Gastroesophageal sphincter (tissue), 4 donors: ENCODE measurements around the gene CPA1. TPM values are rescaled to one million over a fixed set of nuclear protein-coding genes. Genes with fewer than 3 reads are reported as not detected.
A peak's percentile ranks its signal among the peaks of the same experiment; 100 is the strongest.

Experiments
- ATAC-seq: fragments of 150-250 bp; one replicate; pipeline ENCODE4 v1.9.1; 2016; ENCODE audit warnings: mild to moderate bottlenecking, moderate library complexity
- H3K27ac ChIP-seq, 4 donors: fragments of 200-600 bp; sonication (generic) in 3 of 4; 1 replicate in 3 of 4; 2 replicates in 1 of 4; pipeline ENCODE4 v1.5.1; 2016 to 2019
- H3K27me3 ChIP-seq: fragments of 200-600 bp; sonication (generic); one replicate; pipeline ENCODE4 v1.5.1; 2019
- H3K36me3 ChIP-seq, 2 donors: fragments of 200-600 bp; sonication (generic); one replicate each; pipeline ENCODE4 v1.5.1; 2019; ENCODE audit warnings: control low read depth in 1 of 2
- H3K4me1 ChIP-seq, 3 donors: fragments of 200-600 bp; sonication (generic); 1 replicate in 2 of 3; 2 replicates in 1 of 3; pipeline ENCODE4 v1.5.1; 2016 to 2019; ENCODE audit warnings: control low read depth in 2 of 3
- H3K4me3 ChIP-seq, 2 donors: fragments of 200-600 bp; sonication (generic); one replicate each; pipeline ENCODE4 v1.5.1; 2019; ENCODE audit warnings: mild to moderate bottlenecking in 1 of 2, moderate library complexity in 1 of 2
- H3K9me3 ChIP-seq, 3 donors: fragments of 200-600 bp; sonication (generic); one replicate each; pipeline ENCODE4 v1.5.1; 2017 to 2019; ENCODE audit warnings: control low read depth in 2 of 3
- CTCF ChIP-seq, 4 experiments: fragments of 200-600 bp in 2 of 4; fragments of 450-650 bp in 2 of 4; sonication (generic) in 1 of 4; IDR thresholded peaks; one replicate each; pipeline ENCODE4 v1.5.1; 2017 to 2019; ENCODE audit warnings: antibody characterized with exemption in 4 of 4, mild to moderate bottlenecking in 2 of 4, moderate library complexity in 2 of 4
- EP300 ChIP-seq: sonication (generic); formaldehyde crosslinking; IDR thresholded peaks from one replicate; pipeline ENCODE4 v1.6.1; 2017; ENCODE audit warnings: antibody characterized with exemption, mild to moderate bottlenecking
- POLR2A ChIP-seq, 2 donors: fragments of 450-650 bp; IDR thresholded peaks; one replicate each; pipeline ENCODE4 v1.6.1; 2017; ENCODE audit warnings: antibody characterized with exemption in 2 of 2, mild to moderate bottlenecking in 2 of 2, moderate library complexity in 1 of 2
- POLR2AphosphoS5 ChIP-seq: sonication (generic); formaldehyde crosslinking; IDR thresholded peaks from one replicate; pipeline ENCODE4 v1.6.1; 2017; ENCODE audit warnings: antibody characterized with exemption
- WGBS, 2 donors: methylation state at CpG; one replicate each; pipeline ENCODE4 v1.1.5; 2018; ENCODE audit warnings: low coverage in 1 of 2; 5-methylcytosine and 5-hydroxymethylcytosine counted together
- total RNA-seq, 4 donors: library from RNA; depleted of rRNA; stranded (reverse); fragments of >200 nt; gene quantifications; one replicate each; pipeline ENCODE4 v1.1.0, GENCODE V29; 2016

The CPA1 gene
- total RNA-seq, 4 donors from 2014 or later, result 0.42 TPM; not detected in 3

DNA sequence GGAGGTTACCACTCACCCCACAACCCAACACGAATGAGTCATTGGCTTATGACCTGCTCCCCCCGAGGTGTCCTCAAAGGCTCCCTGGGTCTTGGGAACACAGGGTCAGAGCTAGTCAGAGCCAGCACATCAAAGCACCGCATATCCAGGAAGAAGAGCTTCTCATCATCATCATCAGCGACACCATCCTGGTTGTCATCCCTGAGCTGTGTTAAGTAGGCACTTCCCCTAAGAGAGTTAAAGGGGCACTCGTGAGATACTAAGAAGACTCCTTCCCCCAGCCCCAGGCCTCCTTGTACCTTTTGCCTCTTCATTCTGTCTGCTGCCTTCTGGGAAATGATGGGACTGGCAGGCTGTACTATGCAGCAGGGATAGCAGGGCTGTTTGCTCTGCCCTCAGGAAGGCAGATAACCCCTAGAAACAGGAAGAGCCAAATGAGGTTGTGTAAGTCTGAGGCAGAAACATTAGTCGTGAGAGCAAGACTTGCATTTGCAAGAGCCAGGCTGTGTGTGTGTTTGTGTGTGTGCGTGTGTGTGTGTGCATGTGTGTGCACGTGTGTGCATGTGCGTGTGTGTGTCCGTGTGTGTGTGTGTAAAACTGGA lies 11.1 kb upstream of the CPA1 start:
- Histone ChIP-seq H3K27me3 (no peaks in the 10 kb centered on the region), H3K4me3 (no peak overlapping the region), H3K27ac (no peak overlapping the region), H3K36me3 (no peaks in the 10 kb centered on the region), H3K4me1 (peaks cover 0 to 56% (median 17%) of the 10 kb centered on the region in 3 donors), H3K9me3 (no peaks in the 10 kb centered on the region)
- ATAC-seq, result no peak
- TF ChIP-seq CTCF (IDR thresholded peaks at IDR 0.05), result no peak
- peak; percentile 36 for TF ChIP-seq POLR2AphosphoS5
- WGBS, 2 donors, result 43 to 53% methylated on average over 5 to 9 of the region's 10 CpGs

DNA sequence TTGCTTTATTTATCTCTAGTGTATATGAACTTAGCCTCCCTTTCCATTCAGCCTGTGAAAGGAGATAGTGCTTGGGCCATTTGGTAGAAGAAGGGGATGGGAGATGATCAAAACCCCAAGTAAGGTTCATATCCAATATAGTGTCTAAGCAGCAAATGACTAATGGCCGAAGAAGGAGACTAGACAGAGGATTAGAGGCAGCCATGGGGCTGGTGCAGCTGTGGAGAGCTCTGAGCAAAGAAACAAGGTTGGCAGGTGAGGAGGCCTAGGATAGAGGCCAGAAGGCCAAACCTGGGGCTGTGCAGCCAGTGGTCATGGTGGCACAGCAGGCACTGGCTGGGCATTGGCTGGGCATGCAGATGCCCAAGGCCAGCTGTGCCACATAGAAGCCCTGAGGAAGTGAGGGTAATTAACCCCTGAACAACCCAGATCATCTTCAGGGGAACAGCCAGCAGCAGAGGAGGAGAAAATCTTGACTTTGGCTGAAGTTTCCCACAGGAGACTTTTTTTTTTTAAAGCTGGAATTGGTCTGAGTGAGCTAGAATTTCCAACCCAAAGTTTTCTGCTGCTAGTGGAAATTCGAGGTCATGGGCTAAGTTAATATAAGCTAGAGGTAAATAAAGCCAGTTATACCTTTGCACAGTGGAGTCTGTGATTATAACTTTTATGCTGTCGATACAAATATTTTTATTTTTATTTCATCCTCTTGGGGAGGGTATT lies 10.3 kb upstream of the CPA1 start:
- no peaks in the 10 kb centered on the region for H3K9me3 ChIP-seq
- no peak for TF ChIP-seq EP300
- no peak for TF ChIP-seq CTCF (IDR thresholded peaks at IDR 0.05)
- no peak for TF ChIP-seq POLR2A (IDR thresholded peaks at IDR 0.05)
- TF ChIP-seq POLR2AphosphoS5, result no peak
- H3K4me3 ChIP-seq, result no peak overlapping the region
- H3K27me3 ChIP-seq, result no peaks in the 10 kb centered on the region
- ATAC-seq, result no peak
- no peak overlapping the region for H3K27ac ChIP-seq
- WGBS, 2 donors, result 43 to 77% methylated on average over 3 of the region's 3 CpGs
- H3K4me1 ChIP-seq, result peaks cover 0 to 61% (median 17%) of the 10 kb centered on the region in 3 donors
- H3K36me3 ChIP-seq, result no peaks in the 10 kb centered on the region

DNA sequence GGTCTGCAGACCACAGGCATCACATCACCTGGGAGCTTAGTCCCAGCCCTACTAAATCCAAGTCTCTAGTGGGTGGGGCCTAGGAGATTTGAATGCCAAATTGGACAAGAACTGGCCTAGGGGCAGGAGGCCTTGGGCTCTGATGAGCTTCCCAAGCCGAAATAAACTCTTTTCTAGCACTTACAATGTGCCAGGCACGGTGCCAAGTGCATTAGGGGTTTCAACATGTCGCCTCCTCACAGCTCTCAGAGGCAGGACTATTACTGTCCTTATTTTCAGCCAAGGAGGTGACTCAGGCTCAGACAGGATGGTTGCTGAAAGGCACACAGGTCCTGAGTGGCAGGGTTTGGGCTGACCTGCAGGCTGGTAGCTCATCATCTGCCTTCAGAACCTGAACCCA lies 9.2 kb upstream of the CPA1 start:
- no CpG with 5 or more reads among the region's 3 CpGs for WGBS, 2 donors

GRCh38 chr7:130372402-130373165 lies 7.7 kb upstream of the CPA1 start:
- peaks cover 0 to 61% (median 17%) of the 10 kb centered on the region in 3 donors for H3K4me1 ChIP-seq
- no peaks in the 10 kb centered on the region for H3K27me3 ChIP-seq
- 66 to 81% methylated on average over 6 to 10 of the region's 11 CpGs for WGBS, 2 donors
- TF ChIP-seq CTCF (IDR thresholded peaks at IDR 0.05) (no peak), EP300 (no peak), POLR2AphosphoS5 (no peak), POLR2A (IDR thresholded peaks at IDR 0.05) (no peak)
- H3K4me3 ChIP-seq, result no peak overlapping the region
- no peak for ATAC-seq
- H3K36me3 ChIP-seq, result no peaks in the 10 kb centered on the region
- H3K9me3 ChIP-seq, result no peaks in the 10 kb centered on the region
- peak overlapping the region; percentile 85 to 92 (median 92) for H3K27ac ChIP-seq

More for the DNA sequence above, 9.2 kb upstream of the CPA1 start:
- Histone ChIP-seq H3K4me1 (peaks cover 0 to 61% (median 17%) of the 10 kb centered on the region in 3 donors), H3K9me3 (no peaks in the 10 kb centered on the region), H3K36me3 (no peaks in the 10 kb centered on the region), H3K27me3 (no peaks in the 10 kb centered on the region), H3K4me3 (no peak overlapping the region), H3K27ac (peak overlapping the region in 3 of 4 donors; percentile 18 to 85 (median 50))
- ATAC-seq, result no peak
- TF ChIP-seq POLR2AphosphoS5 (peak; percentile 56), CTCF (IDR thresholded peaks at IDR 0.05) (no peak)
